Measurements from ENCODE around the gene BZW2. TPM values are rescaled to one million over a fixed set of nuclear protein-coding genes. Genes with fewer than 3 reads are reported as not detected.

BZW2 gene
- polyA plus RNA-seq, 3 donors, result 19.0 to 45.2 (median 36.4) TPM

DNA sequence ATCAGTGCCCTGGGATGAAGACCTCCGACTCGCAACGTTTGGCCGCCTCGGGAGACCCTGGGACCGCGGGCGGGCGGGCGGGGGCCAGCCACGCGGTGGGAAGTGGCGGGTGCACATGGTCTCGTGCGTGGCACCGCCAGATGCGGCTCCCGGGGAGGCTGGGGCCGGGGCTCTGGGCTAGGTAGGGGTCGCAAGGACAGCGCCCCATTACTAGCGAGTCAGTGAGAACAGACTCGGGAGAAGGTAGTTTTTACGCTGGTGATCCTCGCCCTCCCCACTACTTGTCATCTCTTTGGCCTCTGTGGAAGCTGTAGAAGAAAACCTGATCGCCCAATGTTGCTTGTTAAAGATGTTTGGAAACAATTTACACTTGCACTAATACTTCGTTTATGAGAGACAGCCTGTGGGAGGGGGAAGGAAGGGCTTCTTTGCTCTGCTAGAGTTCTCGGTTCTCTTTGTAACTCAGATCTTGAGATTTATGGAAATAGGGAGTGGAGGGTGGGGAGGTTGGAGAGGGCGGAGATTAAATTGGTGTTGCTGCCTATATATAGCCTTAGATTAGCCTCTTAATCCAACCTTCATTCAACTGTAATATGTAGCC lies 591 bp downstream of the BZW2 start:
- peaks cover 35% of the 10 kb centered on the region for H4K20me1 ChIP-seq (ENCODE audit: insufficient read depth, low read length)
- peak overlapping the region; percentile 100 for H3K4me3 Mint-ChIP-seq
- TF ChIP-seq, protein P1, sequence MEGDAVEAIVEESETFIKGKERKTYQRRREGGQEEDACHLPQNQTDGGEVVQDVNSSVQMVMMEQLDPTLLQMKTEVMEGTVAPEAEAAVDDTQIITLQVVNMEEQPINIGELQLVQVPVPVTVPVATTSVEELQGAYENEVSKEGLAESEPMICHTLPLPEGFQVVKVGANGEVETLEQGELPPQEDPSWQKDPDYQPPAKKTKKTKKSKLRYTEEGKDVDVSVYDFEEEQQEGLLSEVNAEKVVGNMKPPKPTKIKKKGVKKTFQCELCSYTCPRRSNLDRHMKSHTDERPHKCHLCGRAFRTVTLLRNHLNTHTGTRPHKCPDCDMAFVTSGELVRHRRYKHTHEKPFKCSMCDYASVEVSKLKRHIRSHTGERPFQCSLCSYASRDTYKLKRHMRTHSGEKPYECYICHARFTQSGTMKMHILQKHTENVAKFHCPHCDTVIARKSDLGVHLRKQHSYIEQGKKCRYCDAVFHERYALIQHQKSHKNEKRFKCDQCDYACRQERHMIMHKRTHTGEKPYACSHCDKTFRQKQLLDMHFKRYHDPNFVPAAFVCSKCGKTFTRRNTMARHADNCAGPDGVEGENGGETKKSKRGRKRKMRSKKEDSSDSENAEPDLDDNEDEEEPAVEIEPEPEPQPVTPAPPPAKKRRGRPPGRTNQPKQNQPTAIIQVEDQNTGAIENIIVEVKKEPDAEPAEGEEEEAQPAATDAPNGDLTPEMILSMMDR (IDR thresholded peaks at IDR 0.05), result no peak
- no peaks in the 10 kb centered on the region for H3K9me3 Mint-ChIP-seq
- H3K27ac ChIP-seq (ENCODE audit: low read depth in 1 of 2, low read length in 2 of 2), result peak overlapping the region; percentile 66 to 93
- DNase-seq, result no peak
- peak overlapping the region; percentile 97 for H2AFZ ChIP-seq (ENCODE audit: insufficient read depth, low read depth, low read length, poor library complexity, severe bottlenecking)
- H3K4me3 ChIP-seq (replicated peaks in 1 of 3; ENCODE audit: low read depth in 2 of 3, low read length in 3 of 3), result peak overlapping the region; percentile 73 to 96 (median 85)
- no peaks in the 10 kb centered on the region for H3K27me3 ChIP-seq (ENCODE audit: control insufficient read depth in 2 of 2, insufficient read depth in 2 of 2, low read length in 2 of 2)
- intact Hi-C loops (cut with micrococcal nuclease), result loop anchor here in 1 of 2 donors (2.0 kb wide), 1 partner anchor 16 kb away; no protein-coding TSS in a partner anchor
- H3K4me1 ChIP-seq (ENCODE audit: control insufficient read depth in 1 of 2, insufficient read depth in 2 of 2, low read length in 2 of 2), result peaks cover 28 to 38% of the 10 kb centered on the region in 2 donors
- 0% methylated on average over 10 of the region's 29 CpGs for WGBS (ENCODE audit: insufficient coverage)
- H3K79me2 ChIP-seq (ENCODE audit: insufficient read depth, low read length), result peaks cover 79% of the 10 kb centered on the region
- H3K27ac Mint-ChIP-seq, result peak overlapping the region in 6 of 7 donors; percentile 32 to 98 (median 94)
- H3K36me3 ChIP-seq (replicated peaks in 1 of 2; ENCODE audit: control insufficient read depth in 1 of 2, insufficient read depth in 2 of 2, low read length in 2 of 2), result no peaks in the 10 kb centered on the region
- no peaks in the 10 kb centered on the region for H3K9me3 ChIP-seq (replicated peaks in 1 of 2; ENCODE audit: control insufficient read depth in 1 of 2, insufficient read depth in 1 of 2, low read length in 2 of 2)
- H3K36me3 Mint-ChIP-seq, result peaks cover 2 to 3% of the 10 kb centered on the region in 2 donors
- no peaks in the 10 kb centered on the region for H3K27me3 Mint-ChIP-seq (ENCODE audit: low read depth in 3 of 3)
- H3K9ac ChIP-seq (ENCODE audit: insufficient read depth, low read length, poor library complexity, severe bottlenecking), result peak overlapping the region; percentile 75
- H3K4me2 ChIP-seq (replicated peaks; ENCODE audit: extremely low read depth, low read length, poor library complexity, severe bottlenecking), result peak overlapping the region; percentile 99
- peaks cover 48% of the 10 kb centered on the region for H3K4me1 Mint-ChIP-seq

DNA sequence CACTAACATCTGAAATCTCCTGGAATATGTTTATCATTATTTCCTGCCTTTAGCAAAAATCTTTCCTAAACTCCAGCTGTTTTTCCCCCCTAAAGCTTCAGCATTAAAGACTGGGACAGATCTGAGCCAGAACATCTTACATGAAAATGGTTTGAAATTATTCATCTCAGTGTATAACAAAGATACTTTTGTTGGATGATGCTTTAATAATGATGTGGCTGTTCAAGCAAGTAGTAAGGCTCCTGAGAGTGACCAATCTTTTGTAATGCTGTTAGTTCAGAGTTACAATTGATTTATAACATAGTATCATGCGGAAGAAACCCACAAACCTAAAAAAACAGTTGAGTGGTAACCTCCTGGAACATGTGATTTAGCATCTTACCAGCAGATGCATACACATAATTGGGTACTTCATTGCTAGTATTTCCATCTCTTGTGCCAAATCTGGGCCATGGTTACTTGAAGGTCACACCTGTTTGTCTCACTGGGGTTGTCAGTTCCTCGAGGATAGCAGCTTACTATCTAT lies 1.5 kb downstream of the BZW2 start:
- peaks cover 2 to 3% of the 10 kb centered on the region in 2 donors for H3K36me3 Mint-ChIP-seq
- peaks cover 51% of the 10 kb centered on the region for H3K4me1 Mint-ChIP-seq
- H4K20me1 ChIP-seq (ENCODE audit: insufficient read depth, low read length), result peaks cover 44% of the 10 kb centered on the region
- peaks cover 28 to 38% of the 10 kb centered on the region in 2 donors for H3K4me1 ChIP-seq (ENCODE audit: control insufficient read depth in 1 of 2, insufficient read depth in 2 of 2, low read length in 2 of 2)
- H3K27ac Mint-ChIP-seq, result no peak overlapping the region
- H3K4me2 ChIP-seq (replicated peaks; ENCODE audit: extremely low read depth, low read length, poor library complexity, severe bottlenecking), result peak overlapping the region; percentile 99
- TF ChIP-seq, protein P1 (IDR thresholded peaks at IDR 0.05), result no peak
- WGBS (ENCODE audit: insufficient coverage), result no CpG with 5 or more reads among the region's 2 CpGs
- H3K4me3 Mint-ChIP-seq, result peak overlapping the region; percentile 100
- H3K27me3 Mint-ChIP-seq (ENCODE audit: low read depth in 3 of 3), result no peaks in the 10 kb centered on the region
- H3K27ac ChIP-seq (ENCODE audit: low read depth in 1 of 2, low read length in 2 of 2), result no peak overlapping the region
- peak overlapping the region in 1 of 3 experiments; percentile 96 for H3K4me3 ChIP-seq (replicated peaks in 1 of 3; ENCODE audit: low read depth in 2 of 3, low read length in 3 of 3)
- intact Hi-C loops (cut with micrococcal nuclease), result loop anchor here in 1 of 2 donors (2.0 kb wide), 1 partner anchor 15 kb away; no protein-coding TSS in a partner anchor
- H3K79me2 ChIP-seq (ENCODE audit: insufficient read depth, low read length), result peaks cover 85% of the 10 kb centered on the region
- peak overlapping the region; percentile 97 for H2AFZ ChIP-seq (ENCODE audit: insufficient read depth, low read depth, low read length, poor library complexity, severe bottlenecking)
- DNase-seq, result no peak
- H3K36me3 ChIP-seq (replicated peaks in 1 of 2; ENCODE audit: control insufficient read depth in 1 of 2, insufficient read depth in 2 of 2, low read length in 2 of 2), result no peaks in the 10 kb centered on the region
- no peaks in the 10 kb centered on the region for H3K27me3 ChIP-seq (ENCODE audit: control insufficient read depth in 2 of 2, insufficient read depth in 2 of 2, low read length in 2 of 2)
- H3K9me3 Mint-ChIP-seq, result no peaks in the 10 kb centered on the region
- no peaks in the 10 kb centered on the region for H3K9me3 ChIP-seq (replicated peaks in 1 of 2; ENCODE audit: control insufficient read depth in 1 of 2, insufficient read depth in 1 of 2, low read length in 2 of 2)
- H3K9ac ChIP-seq (ENCODE audit: insufficient read depth, low read length, poor library complexity, severe bottlenecking), result no peak overlapping the region
